ENCODE data around the gene DEFB132.

DEFB132 gene

GRCh38 chr20:297925-298775, 40.6 kb downstream of the DEFB132 start:
- H3K36me3 ChIP-seq (ENCODE audit: low read length): no peaks in the 10 kb centered on the region
- peaks cover 17% of the 10 kb centered on the region; the same call in 1 of the 2 replicates for H3K79me2 ChIP-seq (ENCODE audit: insufficient read depth, low read length)
- H4K20me1 ChIP-seq (ENCODE audit: low read depth, low read length): no peaks in the 10 kb centered on the region; the same call in 1 of the 2 replicates
- no peaks in the 10 kb centered on the region for H3K9me2 ChIP-seq (replicated peaks; ENCODE audit: insufficient read depth, low read length)
- H3K4me3 ChIP-seq (ENCODE audit: insufficient read depth, low read length, poor library complexity, severe bottlenecking): peak overlapping the region; percentile 73
- H3K27ac ChIP-seq (ENCODE audit: low read depth, low read length): peak overlapping the region; percentile 77
- no peaks in the 10 kb centered on the region for H3K9me3 ChIP-seq (ENCODE audit: insufficient read depth, low read length)
- H2AFZ ChIP-seq (ENCODE audit: low read depth, low read length, severe bottlenecking): peak overlapping the region; percentile 82
- TF ChIP-seq EZH2phosphoT487 (conservative IDR thresholded peaks at IDR 0.05; ENCODE audit: low read length): no peak
- TF ChIP-seq CTCF (IDR thresholded peaks at IDR 0.05; ENCODE audit: insufficient read depth, low read length, poor library complexity, severe bottlenecking): no peak
- peak overlapping the region; percentile 92 for H3K4me2 ChIP-seq (ENCODE audit: low read depth, low read length, poor library complexity, severe bottlenecking)
- peak overlapping the region; percentile 90 for H3K9ac ChIP-seq (ENCODE audit: low read length)
- peaks cover 28% of the 10 kb centered on the region; the same call in 1 of the 2 replicates for H3F3A ChIP-seq (ENCODE audit: insufficient read depth)
- H3K27me3 ChIP-seq (ENCODE audit: low read length): no peaks in the 10 kb centered on the region

GRCh38 chr20:298776-299391, 41.4 kb downstream of the DEFB132 start:
- Histone ChIP-seq H2AFZ (ENCODE audit: low read depth, low read length, severe bottlenecking) (no peak overlapping the region), H3K27ac (ENCODE audit: low read depth, low read length) (peak overlapping the region; percentile 77), H3K4me3 (ENCODE audit: insufficient read depth, low read length, poor library complexity, severe bottlenecking) (peak overlapping the region; percentile 73), H3F3A (ENCODE audit: insufficient read depth) (peaks cover 29% of the 10 kb centered on the region; the same call in 1 of the 2 replicates), H3K79me2 (ENCODE audit: insufficient read depth, low read length) (peaks cover 17% of the 10 kb centered on the region; the same call in 1 of the 2 replicates), H3K9ac (ENCODE audit: low read length) (peak overlapping the region; percentile 90), H4K20me1 (ENCODE audit: low read depth, low read length) (no peaks in the 10 kb centered on the region; the same call in 1 of the 2 replicates), H3K9me3 (ENCODE audit: insufficient read depth, low read length) (no peaks in the 10 kb centered on the region), H3K4me2 (ENCODE audit: low read depth, low read length, poor library complexity, severe bottlenecking) (peak overlapping the region; percentile 92), H3K27me3 (ENCODE audit: low read length) (no peaks in the 10 kb centered on the region), H3K9me2 (replicated peaks; ENCODE audit: insufficient read depth, low read length) (no peaks in the 10 kb centered on the region), H3K36me3 (ENCODE audit: low read length) (no peaks in the 10 kb centered on the region)
- TF ChIP-seq CTCF (IDR thresholded peaks at IDR 0.05; ENCODE audit: insufficient read depth, low read length, poor library complexity, severe bottlenecking) (no peak), EZH2phosphoT487 (conservative IDR thresholded peaks at IDR 0.05; ENCODE audit: low read length) (no peak)

GRCh38 chr20:300345-300990, 42.9 kb downstream of the DEFB132 start:
- Histone ChIP-seq H3K27ac (ENCODE audit: low read depth, low read length) (no peak overlapping the region), H3K4me2 (ENCODE audit: low read depth, low read length, poor library complexity, severe bottlenecking) (peak overlapping the region; percentile 92), H3K36me3 (ENCODE audit: low read length) (no peaks in the 10 kb centered on the region), H3K4me3 (ENCODE audit: insufficient read depth, low read length, poor library complexity, severe bottlenecking) (no peak overlapping the region), H3K9me3 (ENCODE audit: insufficient read depth, low read length) (no peaks in the 10 kb centered on the region), H4K20me1 (ENCODE audit: low read depth, low read length) (no peaks in the 10 kb centered on the region; the same call in 1 of the 2 replicates), H3K27me3 (ENCODE audit: low read length) (no peaks in the 10 kb centered on the region), H3F3A (ENCODE audit: insufficient read depth) (peaks cover 29% of the 10 kb centered on the region; the same call in 1 of the 2 replicates), H3K9ac (ENCODE audit: low read length) (no peak overlapping the region), H3K9me2 (replicated peaks; ENCODE audit: insufficient read depth, low read length) (no peaks in the 10 kb centered on the region), H2AFZ (ENCODE audit: low read depth, low read length, severe bottlenecking) (no peak overlapping the region), H3K79me2 (ENCODE audit: insufficient read depth, low read length) (peaks cover 17% of the 10 kb centered on the region; the same call in 1 of the 2 replicates)
- TF ChIP-seq EZH2phosphoT487 (conservative IDR thresholded peaks at IDR 0.05; ENCODE audit: low read length) (no peak), CTCF (IDR thresholded peaks at IDR 0.05; ENCODE audit: insufficient read depth, low read length, poor library complexity, severe bottlenecking) (no peak)

All from SU-DHL-6 (cell line).